ENCODE measurements around the gene MB21D2. TPM values are rescaled to one million over a fixed set of nuclear protein-coding genes. Genes with fewer than 3 reads are reported as not detected.
"Not testable (repeated sequence)": the region's sequence is repeated elsewhere in the genome, so short reads cannot be mapped to it uniquely, and the experiment has no call there.

The MB21D2 gene
- polyA plus RNA-seq, 1 donor (not counting 4 experiments of a cell fraction or from before 2014, with no cell fraction given) = 9.0 TPM

DNA sequence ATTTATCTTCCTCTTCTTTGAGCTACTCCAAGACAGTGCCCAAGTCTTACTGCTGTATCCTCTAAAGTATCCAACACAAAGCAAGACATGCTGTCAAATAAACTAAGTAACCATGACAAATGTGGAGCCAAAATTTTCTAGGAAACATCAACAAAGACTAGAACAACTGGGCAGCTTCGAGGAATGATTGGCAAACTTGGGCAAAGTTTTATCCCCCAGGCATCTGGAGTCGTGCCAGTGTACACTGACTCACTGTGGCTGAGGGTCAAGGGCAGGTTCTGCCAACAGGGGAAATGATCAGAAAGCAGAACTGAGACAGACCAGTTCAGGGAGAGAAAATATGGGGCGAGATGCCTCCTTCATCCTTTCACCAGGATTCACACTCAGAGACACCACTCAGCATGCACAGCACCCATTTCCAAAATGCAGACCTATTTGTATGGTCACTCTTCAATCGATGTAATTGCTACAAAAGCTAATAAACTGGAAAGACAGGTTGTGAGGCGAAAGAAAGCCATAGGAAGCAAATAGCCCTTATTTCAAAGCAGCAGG is 65.8 kb downstream of the MB21D2 start:
- Histone ChIP-seq H4K20me1 (ENCODE audit: control insufficient read depth, extremely low read depth, insufficient read depth, low read length) (no peaks in the 10 kb centered on the region), H2AFZ (ENCODE audit: control insufficient read depth, low read length) (no peak overlapping the region), H3K9me1 (ENCODE audit: control insufficient read depth, extremely low read depth, insufficient read depth, low read length) (peaks cover 2% of the 10 kb centered on the region), H3K27ac (ENCODE audit: control insufficient read depth, insufficient read depth, low read length) (peak overlapping the region; percentile 6), H3K79me2 (ENCODE audit: control insufficient read depth, insufficient read depth, low read length) (peaks cover 15% of the 10 kb centered on the region), H3K9me3 (ENCODE audit: control insufficient read depth, low read depth, low read length) (no peaks in the 10 kb centered on the region), H3K4me3 (ENCODE audit: control insufficient read depth in 2 of 3, extremely low read depth in 1 of 3, insufficient read depth in 2 of 3, low read depth in 1 of 3, low read length in 3 of 3) (no peak overlapping the region), H3K4me2 (ENCODE audit: control insufficient read depth, extremely low read depth, insufficient read depth, low read depth, low read length) (peak overlapping the region; percentile 67), H3K27me3 (ENCODE audit: control insufficient read depth, extremely low read depth, insufficient read depth, low read length) (no peaks in the 10 kb centered on the region), H3K9ac (ENCODE audit: control insufficient read depth, extremely low read depth, insufficient read depth, low read length) (peak overlapping the region; percentile 28), H3K36me3 (ENCODE audit: control insufficient read depth in 2 of 2, extremely low read depth in 1 of 2, insufficient read depth in 2 of 2, low read length in 2 of 2) (no peaks in the 10 kb centered on the region), H3K4me1 (ENCODE audit: control insufficient read depth, extremely low read depth, insufficient read depth, low read length) (peaks cover 38% of the 10 kb centered on the region)
- DNase-seq (ENCODE audit: low read depth, low spot score) (peak; percentile 59), FAIRE-seq (peak; percentile 78)
- dilution Hi-C loops (cut with MboI; ENCODE audit: extremely low pct_ligation_motif_present, low sequenced_read_pairs) = no loop called here
- TF ChIP-seq EZH2 (IDR thresholded peaks at IDR 0.05; ENCODE audit: low read length) = no peak
- TF ChIP-seq, protein P1, sequence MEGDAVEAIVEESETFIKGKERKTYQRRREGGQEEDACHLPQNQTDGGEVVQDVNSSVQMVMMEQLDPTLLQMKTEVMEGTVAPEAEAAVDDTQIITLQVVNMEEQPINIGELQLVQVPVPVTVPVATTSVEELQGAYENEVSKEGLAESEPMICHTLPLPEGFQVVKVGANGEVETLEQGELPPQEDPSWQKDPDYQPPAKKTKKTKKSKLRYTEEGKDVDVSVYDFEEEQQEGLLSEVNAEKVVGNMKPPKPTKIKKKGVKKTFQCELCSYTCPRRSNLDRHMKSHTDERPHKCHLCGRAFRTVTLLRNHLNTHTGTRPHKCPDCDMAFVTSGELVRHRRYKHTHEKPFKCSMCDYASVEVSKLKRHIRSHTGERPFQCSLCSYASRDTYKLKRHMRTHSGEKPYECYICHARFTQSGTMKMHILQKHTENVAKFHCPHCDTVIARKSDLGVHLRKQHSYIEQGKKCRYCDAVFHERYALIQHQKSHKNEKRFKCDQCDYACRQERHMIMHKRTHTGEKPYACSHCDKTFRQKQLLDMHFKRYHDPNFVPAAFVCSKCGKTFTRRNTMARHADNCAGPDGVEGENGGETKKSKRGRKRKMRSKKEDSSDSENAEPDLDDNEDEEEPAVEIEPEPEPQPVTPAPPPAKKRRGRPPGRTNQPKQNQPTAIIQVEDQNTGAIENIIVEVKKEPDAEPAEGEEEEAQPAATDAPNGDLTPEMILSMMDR (optimal IDR thresholded peaks at IDR 0.05 in 1 of 3, IDR thresholded peaks at IDR 0.05 in 1 of 3, conservative IDR thresholded peaks at IDR 0.05 in 1 of 3; ENCODE audit: extremely low read depth in 1 of 3, insufficient read depth in 2 of 3, low read length in 3 of 3) = no peak

DNA sequence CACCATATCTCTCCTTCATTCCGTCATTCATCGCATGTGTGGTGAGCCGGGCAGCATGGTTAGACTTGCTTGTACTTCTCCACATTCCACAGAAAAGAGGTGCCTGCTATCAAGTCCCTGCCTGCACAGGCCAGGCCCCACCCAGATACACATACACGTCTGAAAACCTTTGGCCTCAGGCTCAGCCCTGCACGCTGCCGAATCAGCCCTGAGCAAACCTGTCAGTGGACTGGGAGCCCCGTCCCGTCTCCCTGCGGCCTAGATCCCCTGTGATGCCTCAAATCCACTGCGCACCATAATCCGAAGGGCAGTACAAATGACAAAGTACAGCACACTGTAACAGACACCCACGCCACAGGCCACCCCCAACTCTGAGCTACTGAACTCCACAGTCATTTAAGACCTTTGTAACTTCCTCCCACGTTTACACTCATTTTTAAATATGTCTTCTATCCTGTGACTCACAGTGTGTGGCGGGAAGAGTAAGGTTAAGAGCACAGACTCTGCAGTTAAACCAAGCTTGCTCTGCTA is 67.1 kb downstream of the MB21D2 start:
- Histone ChIP-seq H3K27me3 (ENCODE audit: control insufficient read depth, extremely low read depth, insufficient read depth, low read length) (no peaks in the 10 kb centered on the region), H3K27ac (ENCODE audit: control insufficient read depth, insufficient read depth, low read length) (peak overlapping the region; percentile 96), H3K9ac (ENCODE audit: control insufficient read depth, extremely low read depth, insufficient read depth, low read length) (peak overlapping the region; percentile 83), H4K20me1 (ENCODE audit: control insufficient read depth, extremely low read depth, insufficient read depth, low read length) (no peaks in the 10 kb centered on the region), H3K9me1 (ENCODE audit: control insufficient read depth, extremely low read depth, insufficient read depth, low read length) (peaks cover 2% of the 10 kb centered on the region), H3K9me3 (ENCODE audit: control insufficient read depth, low read depth, low read length) (no peaks in the 10 kb centered on the region), H3K4me2 (ENCODE audit: control insufficient read depth, extremely low read depth, insufficient read depth, low read depth, low read length) (peak overlapping the region; percentile 90), H2AFZ (ENCODE audit: control insufficient read depth, low read length) (peak overlapping the region; percentile 92), H3K4me3 (ENCODE audit: control insufficient read depth in 2 of 3, extremely low read depth in 1 of 3, insufficient read depth in 2 of 3, low read depth in 1 of 3, low read length in 3 of 3) (peak overlapping the region in 2 of 3 experiments; percentile 50 to 53), H3K4me1 (ENCODE audit: control insufficient read depth, extremely low read depth, insufficient read depth, low read length) (peaks cover 38% of the 10 kb centered on the region), H3K36me3 (ENCODE audit: control insufficient read depth in 2 of 2, extremely low read depth in 1 of 2, insufficient read depth in 2 of 2, low read length in 2 of 2) (no peaks in the 10 kb centered on the region), H3K79me2 (ENCODE audit: control insufficient read depth, insufficient read depth, low read length) (peaks cover 18% of the 10 kb centered on the region)
- DNase-seq (ENCODE audit: low read depth, low spot score) (peak; percentile 97), FAIRE-seq (peak; percentile 95)
- dilution Hi-C loops (cut with MboI; ENCODE audit: extremely low pct_ligation_motif_present, low sequenced_read_pairs) = no loop called here
- TF ChIP-seq, protein P1 (optimal IDR thresholded peaks at IDR 0.05 in 1 of 3, IDR thresholded peaks at IDR 0.05 in 1 of 3, conservative IDR thresholded peaks at IDR 0.05 in 1 of 3; ENCODE audit: extremely low read depth in 1 of 3, insufficient read depth in 2 of 3, low read length in 3 of 3) = no peak
- no peak for TF ChIP-seq EZH2 (IDR thresholded peaks at IDR 0.05; ENCODE audit: low read length)

GRCh38 chr3:192849821-192850220 is 67.8 kb downstream of the MB21D2 start:
- H3K4me2 ChIP-seq (ENCODE audit: control insufficient read depth, extremely low read depth, insufficient read depth, low read depth, low read length) = peak overlapping the region; percentile 90
- H2AFZ ChIP-seq (ENCODE audit: control insufficient read depth, low read length); H4K20me1 ChIP-seq (ENCODE audit: control insufficient read depth, extremely low read depth, insufficient read depth, low read length); dilution Hi-C loops (cut with MboI; ENCODE audit: extremely low pct_ligation_motif_present, low sequenced_read_pairs); H3K9me3 ChIP-seq (ENCODE audit: control insufficient read depth, low read depth, low read length); H3K9me1 ChIP-seq (ENCODE audit: control insufficient read depth, extremely low read depth, insufficient read depth, low read length); DNase-seq (ENCODE audit: low read depth, low spot score); H3K36me3 ChIP-seq (ENCODE audit: control insufficient read depth in 2 of 2, extremely low read depth in 1 of 2, insufficient read depth in 2 of 2, low read length in 2 of 2); FAIRE-seq; H3K27me3 ChIP-seq (ENCODE audit: control insufficient read depth, extremely low read depth, insufficient read depth, low read length): not testable (repeated sequence)
- H3K4me3 ChIP-seq (ENCODE audit: control insufficient read depth in 2 of 3, extremely low read depth in 1 of 3, insufficient read depth in 2 of 3, low read depth in 1 of 3, low read length in 3 of 3) = peak overlapping the region in 2 of 3 experiments; percentile 31 to 47
- peak overlapping the region; percentile 96 for H3K27ac ChIP-seq (ENCODE audit: control insufficient read depth, insufficient read depth, low read length)
- peaks cover 38% of the 10 kb centered on the region for H3K4me1 ChIP-seq (ENCODE audit: control insufficient read depth, extremely low read depth, insufficient read depth, low read length)
- peak overlapping the region; percentile 83 for H3K9ac ChIP-seq (ENCODE audit: control insufficient read depth, extremely low read depth, insufficient read depth, low read length)
- H3K79me2 ChIP-seq (ENCODE audit: control insufficient read depth, insufficient read depth, low read length) = peaks cover 20% of the 10 kb centered on the region
